Glutamatergic neuron (in vitro differentiated cells): ENCODE measurements around the gene DCUN1D3. TPM values are rescaled to one million over a fixed set of nuclear protein-coding genes. Genes with fewer than 3 reads are reported as not detected.

Source experiments
- DNase-seq: peaks from one replicate; pipeline ENCODE4 v3.0.0; 2022
- H3K27ac Mint-ChIP-seq: one replicate; pipeline ENCODE4 v1.8.0; 2020; ENCODE audit warnings: mild to moderate bottlenecking, mixed read lengths, inconsistent platforms; ENCODE audit not compliant: unreplicated experiment
- H3K27me3 Mint-ChIP-seq: one replicate; pipeline ENCODE4 v1.8.0; 2020; ENCODE audit warnings: mild to moderate bottlenecking, moderate library complexity, mixed read lengths, inconsistent platforms; ENCODE audit not compliant: unreplicated experiment
- H3K36me3 Mint-ChIP-seq: one replicate; pipeline ENCODE4 v1.8.0; 2020; ENCODE audit warnings: mild to moderate bottlenecking, mixed read lengths, inconsistent platforms; ENCODE audit not compliant: unreplicated experiment
- H3K4me1 Mint-ChIP-seq: one replicate; pipeline ENCODE4 v1.8.0; 2020; ENCODE audit warnings: mild to moderate bottlenecking, low read depth, mixed read lengths, inconsistent platforms; ENCODE audit not compliant: unreplicated experiment
- H3K4me3 Mint-ChIP-seq: one replicate; pipeline ENCODE4 v1.8.0; 2020; ENCODE audit warnings: mild to moderate bottlenecking, mixed read lengths, inconsistent platforms; ENCODE audit not compliant: unreplicated experiment
- H3K9me3 Mint-ChIP-seq: one replicate; pipeline ENCODE4 v1.8.0; 2020; ENCODE audit warnings: mild to moderate bottlenecking, moderate library complexity, mixed read lengths, inconsistent platforms; ENCODE audit not compliant: unreplicated experiment
- CTCF ChIP-seq: fragments of 200-600 bp; sonication (generic); IDR thresholded peaks from one replicate; pipeline ENCODE4 v1.5.0; 2021; ENCODE audit not compliant: partially characterized antibody, unreplicated experiment
- total RNA-seq: library from RNA; stranded (reverse); fragmentation: NEBNext Ultra II Directional; extraction: Animal tissue kit (Norgen Biotek cat#: 25700); gene quantifications from one replicate; pipeline ENCODE4 v1.2.1, GENCODE V29; 2021; ENCODE audit not compliant: unreplicated experiment

DCUN1D3 gene
- total RNA-seq, 1 donor from 2014 or later: 15.3 TPM

GRCh38 chr16:20871258-20871657, 28.9 kb downstream of the DCUN1D3 start:
- DNase-seq: no peak
- no peak overlapping the region for H3K4me3 Mint-ChIP-seq
- H3K9me3 Mint-ChIP-seq: no peaks in the 10 kb centered on the region
- H3K27ac Mint-ChIP-seq: no peak overlapping the region
- peaks cover 32% of the 10 kb centered on the region for H3K4me1 Mint-ChIP-seq
- H3K36me3 Mint-ChIP-seq: no peaks in the 10 kb centered on the region
- peaks cover 3% of the 10 kb centered on the region for H3K27me3 Mint-ChIP-seq
- no peak for TF ChIP-seq CTCF

- Mint-ChIP-seq H3K27me3 (peaks cover 3% of the 10 kb centered on the region), H3K4me3 (no peak overlapping the region), H3K9me3 (no peaks in the 10 kb centered on the region), H3K36me3 (no peaks in the 10 kb centered on the region), H3K4me1 (peaks cover 41% of the 10 kb centered on the region), H3K27ac (peak overlapping the region; percentile 67)
- no peak for DNase-seq
- TF ChIP-seq CTCF: no peak
Measured at GRCh38 chr16:20870122-20870820, 29.9 kb downstream of the DCUN1D3 start.

- peaks cover 41% of the 10 kb centered on the region for H3K4me1 Mint-ChIP-seq
- H3K27ac Mint-ChIP-seq: no peak overlapping the region
- no peak for TF ChIP-seq CTCF
- no peak overlapping the region for H3K4me3 Mint-ChIP-seq
- H3K27me3 Mint-ChIP-seq: peaks cover 3% of the 10 kb centered on the region
- DNase-seq: peak; percentile 28
- no peaks in the 10 kb centered on the region for H3K36me3 Mint-ChIP-seq
- no peaks in the 10 kb centered on the region for H3K9me3 Mint-ChIP-seq
Measured at GRCh38 chr16:20868890-20869289, 31.3 kb downstream of the DCUN1D3 start.

GRCh38 chr16:20867585-20867984, 32.6 kb downstream of the DCUN1D3 start:
- Mint-ChIP-seq H3K4me1 (peaks cover 37% of the 10 kb centered on the region), H3K9me3 (no peaks in the 10 kb centered on the region)

More at GRCh38 chr16:20867585-20867984, 32.6 kb downstream of the DCUN1D3 start:
- no peak overlapping the region for H3K4me3 Mint-ChIP-seq
- no peaks in the 10 kb centered on the region for H3K36me3 Mint-ChIP-seq
- TF ChIP-seq CTCF: no peak
- no peak for DNase-seq
- peaks cover 3% of the 10 kb centered on the region for H3K27me3 Mint-ChIP-seq
- no peak overlapping the region for H3K27ac Mint-ChIP-seq
